Subcutaneous adipose tissue (tissue), 4 donors: ENCODE data around the gene HAGH. TPM values are rescaled to one million over a fixed set of nuclear protein-coding genes. Genes with fewer than 3 reads are reported as not detected.

Experiments
- total RNA-seq, 4 donors: library from RNA; depleted of rRNA; stranded (reverse); fragments of >200 nt; gene quantifications; one replicate each; pipeline ENCODE4 v1.1.0, GENCODE V29; 2016
- TF ChIP-seq, protein P1 (sequence below): fragments of 450-650 bp; IDR thresholded peaks from one replicate; pipeline ENCODE4 v1.5.1; 2016; ENCODE audit warnings: low read depth, mild to moderate bottlenecking, control low read depth, antibody characterized with exemption, moderate library complexity

Gene HAGH
- total RNA-seq, 4 donors from 2014 or later = 50.4 to 121 (median 108) TPM

GRCh38 chr16:1788095-1788707, 38.4 kb downstream of the HAGH start:
- TF ChIP-seq, protein P1, sequence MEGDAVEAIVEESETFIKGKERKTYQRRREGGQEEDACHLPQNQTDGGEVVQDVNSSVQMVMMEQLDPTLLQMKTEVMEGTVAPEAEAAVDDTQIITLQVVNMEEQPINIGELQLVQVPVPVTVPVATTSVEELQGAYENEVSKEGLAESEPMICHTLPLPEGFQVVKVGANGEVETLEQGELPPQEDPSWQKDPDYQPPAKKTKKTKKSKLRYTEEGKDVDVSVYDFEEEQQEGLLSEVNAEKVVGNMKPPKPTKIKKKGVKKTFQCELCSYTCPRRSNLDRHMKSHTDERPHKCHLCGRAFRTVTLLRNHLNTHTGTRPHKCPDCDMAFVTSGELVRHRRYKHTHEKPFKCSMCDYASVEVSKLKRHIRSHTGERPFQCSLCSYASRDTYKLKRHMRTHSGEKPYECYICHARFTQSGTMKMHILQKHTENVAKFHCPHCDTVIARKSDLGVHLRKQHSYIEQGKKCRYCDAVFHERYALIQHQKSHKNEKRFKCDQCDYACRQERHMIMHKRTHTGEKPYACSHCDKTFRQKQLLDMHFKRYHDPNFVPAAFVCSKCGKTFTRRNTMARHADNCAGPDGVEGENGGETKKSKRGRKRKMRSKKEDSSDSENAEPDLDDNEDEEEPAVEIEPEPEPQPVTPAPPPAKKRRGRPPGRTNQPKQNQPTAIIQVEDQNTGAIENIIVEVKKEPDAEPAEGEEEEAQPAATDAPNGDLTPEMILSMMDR = no peak

- TF ChIP-seq, protein P1 = no peak
These were observed 39.1 kb downstream of the HAGH start for GRCh38 chr16:1787322-1788094.

DNA sequence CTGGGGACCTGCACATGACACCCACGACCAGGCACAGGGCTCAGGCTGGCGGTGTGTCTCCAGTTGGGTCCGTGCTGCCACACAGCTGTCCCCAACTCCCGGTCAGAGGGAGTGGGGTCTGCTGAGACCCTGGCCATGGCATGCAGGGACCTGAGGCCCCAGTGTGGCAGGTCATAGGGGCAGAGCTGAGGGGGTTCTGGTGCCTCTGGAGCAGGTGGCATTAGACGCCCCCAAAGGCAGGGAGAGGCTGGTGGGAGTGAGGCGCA, 39.6 kb downstream of the HAGH start:
- TF ChIP-seq, protein P1 = no peak

DNA sequence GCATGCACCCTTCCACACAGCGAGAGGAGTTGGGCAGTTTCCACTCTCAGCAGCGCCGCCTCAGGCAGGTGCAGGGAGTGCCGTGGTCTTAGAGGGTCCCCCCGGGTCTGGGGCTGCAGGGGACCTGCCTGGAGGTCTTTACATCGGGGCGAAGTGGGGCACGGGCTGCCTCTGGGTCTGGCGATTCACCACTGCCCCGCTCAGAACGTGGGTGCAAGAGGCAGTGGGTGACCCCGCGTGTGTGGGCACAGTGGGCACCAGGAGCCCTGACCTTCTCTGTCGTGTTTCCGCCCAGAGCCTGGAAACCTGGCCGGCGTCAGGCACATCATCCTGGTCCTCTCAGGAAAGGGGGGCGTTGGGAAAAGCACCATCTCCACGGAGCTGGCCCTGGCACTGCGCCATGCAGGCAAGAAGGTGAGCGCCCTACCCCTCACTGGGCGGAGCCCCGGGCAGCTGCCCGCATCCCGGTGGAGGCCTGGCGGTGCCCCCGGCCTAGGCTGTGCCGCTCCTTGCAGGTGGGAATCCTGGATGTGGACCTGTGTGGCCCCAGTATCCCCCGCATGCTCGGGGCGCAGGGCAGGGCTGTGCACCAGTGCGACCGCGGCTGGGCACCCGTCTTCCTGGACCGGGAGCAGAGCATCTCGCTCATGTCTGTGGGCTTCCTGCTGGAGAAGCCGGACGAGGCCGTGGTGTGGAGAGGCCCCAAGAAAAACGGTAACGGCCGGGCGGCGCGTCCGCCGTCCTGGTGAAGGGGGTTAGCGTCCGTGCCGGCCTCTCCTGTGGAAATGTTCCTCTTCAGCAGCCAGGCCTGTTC, 40.2 kb downstream of the HAGH start:
- TF ChIP-seq, protein P1 = no peak

- TF ChIP-seq, protein P1 = no peak
These were observed 40.8 kb downstream of the HAGH start for GRCh38 chr16:1785846-1786170.

- TF ChIP-seq, protein P1 = no peak
These were observed 41.4 kb downstream of the HAGH start for GRCh38 chr16:1784977-1785845.
